Thyroid gland (tissue), 4 donors: Measurements from ENCODE around the gene GPR82.
"Not testable (repeated sequence)": the region's sequence is repeated elsewhere in the genome, so short reads cannot be mapped to it uniquely, and the experiment has no call there.

Experiments
- POLR2A ChIP-seq, 2 donors: fragments of 450-650 bp; IDR thresholded peaks; one replicate each; pipeline ENCODE4 v1.6.1; 2017; ENCODE audit warnings: antibody characterized with exemption in 2 of 2, mild to moderate bottlenecking in 2 of 2, moderate library complexity in 1 of 2
- TF ChIP-seq, protein P1 (sequence below), 6 experiments: fragments of 200-600 bp in 3 of 6; fragments of 450-650 bp in 3 of 6; sonication (generic) in 3 of 6; IDR thresholded peaks; one replicate each; pipeline ENCODE4 v1.5.1; 2016 to 2019; ENCODE audit warnings: antibody characterized with exemption in 6 of 6, mild to moderate bottlenecking in 2 of 6, inconsistent platforms in 1 of 6, moderate library complexity in 1 of 6

DNA sequence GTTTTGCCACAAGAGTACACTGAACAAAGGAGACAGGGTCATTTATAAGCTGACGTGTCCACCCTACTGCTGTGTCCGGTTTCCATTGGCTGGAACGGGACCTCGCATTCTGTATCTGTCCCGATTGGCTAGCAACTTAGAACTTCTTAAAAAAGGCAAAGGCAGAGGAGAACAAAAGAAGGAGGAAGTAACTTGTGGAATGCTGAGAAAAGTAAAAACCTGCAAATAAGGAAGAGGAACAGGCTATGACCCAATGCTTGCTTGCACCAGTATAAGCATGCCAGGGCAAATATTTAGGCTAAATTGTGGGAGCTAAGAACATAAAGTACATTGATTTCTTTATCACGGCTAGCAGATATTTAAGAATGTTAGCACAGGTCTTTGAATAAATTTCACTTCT, 4.4 kb upstream of the GPR82 start:
- TF ChIP-seq, protein P1, sequence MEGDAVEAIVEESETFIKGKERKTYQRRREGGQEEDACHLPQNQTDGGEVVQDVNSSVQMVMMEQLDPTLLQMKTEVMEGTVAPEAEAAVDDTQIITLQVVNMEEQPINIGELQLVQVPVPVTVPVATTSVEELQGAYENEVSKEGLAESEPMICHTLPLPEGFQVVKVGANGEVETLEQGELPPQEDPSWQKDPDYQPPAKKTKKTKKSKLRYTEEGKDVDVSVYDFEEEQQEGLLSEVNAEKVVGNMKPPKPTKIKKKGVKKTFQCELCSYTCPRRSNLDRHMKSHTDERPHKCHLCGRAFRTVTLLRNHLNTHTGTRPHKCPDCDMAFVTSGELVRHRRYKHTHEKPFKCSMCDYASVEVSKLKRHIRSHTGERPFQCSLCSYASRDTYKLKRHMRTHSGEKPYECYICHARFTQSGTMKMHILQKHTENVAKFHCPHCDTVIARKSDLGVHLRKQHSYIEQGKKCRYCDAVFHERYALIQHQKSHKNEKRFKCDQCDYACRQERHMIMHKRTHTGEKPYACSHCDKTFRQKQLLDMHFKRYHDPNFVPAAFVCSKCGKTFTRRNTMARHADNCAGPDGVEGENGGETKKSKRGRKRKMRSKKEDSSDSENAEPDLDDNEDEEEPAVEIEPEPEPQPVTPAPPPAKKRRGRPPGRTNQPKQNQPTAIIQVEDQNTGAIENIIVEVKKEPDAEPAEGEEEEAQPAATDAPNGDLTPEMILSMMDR (IDR thresholded peaks at IDR 0.05), result not testable (repeated sequence)
- TF ChIP-seq POLR2A (IDR thresholded peaks at IDR 0.05), result not testable (repeated sequence)
